ENCODE results near the gene KRT78. TPM values are rescaled to one million over a fixed set of nuclear protein-coding genes. Genes with fewer than 3 reads are reported as not detected.
A peak's percentile ranks its signal among the peaks of the same experiment; 100 is the strongest.

KRT78 gene
- polyA plus RNA-seq, 2 of the 4 experiments (the other 2 are of a cell fraction), result 0.09 to 0.12 TPM

DNA sequence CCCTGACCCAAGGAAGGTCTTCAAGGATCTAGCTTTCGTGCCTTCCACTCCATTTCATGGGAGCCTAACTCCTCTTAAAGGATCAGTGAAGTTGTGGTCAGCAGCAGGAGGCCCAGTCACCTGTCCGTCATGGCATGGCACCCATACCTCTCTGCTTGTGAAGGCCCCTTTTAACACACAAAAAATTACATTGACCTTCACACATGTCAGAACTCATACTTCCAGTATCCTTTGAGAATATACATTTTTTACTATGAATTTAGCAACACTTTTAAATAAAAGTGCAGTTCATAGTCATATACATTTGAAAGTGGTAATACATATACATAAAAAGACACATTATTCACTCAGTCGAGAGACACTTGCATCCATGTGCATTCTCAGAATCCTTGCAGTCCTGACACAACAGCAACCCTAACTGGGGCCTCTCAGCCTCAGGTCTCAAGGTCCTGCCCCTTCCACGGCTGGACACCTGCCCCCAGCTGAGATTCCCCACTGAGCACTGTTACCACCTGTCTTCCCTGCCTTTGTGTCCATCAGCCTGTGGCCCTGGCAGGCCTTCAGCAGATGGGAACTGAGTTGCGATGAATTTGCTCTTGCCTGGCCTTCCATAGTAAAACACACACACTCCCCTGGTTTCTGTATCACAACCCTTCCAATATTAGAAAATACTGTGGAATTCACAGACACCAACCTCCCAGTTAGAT lies 49.1 kb downstream of the KRT78 start:
- CTCF ChIA-PET, result interaction anchor here (0.7 to 2.5 kb wide), 2 partner anchors 66 to 86 kb away, joined by 3 to 9 read pairs; no protein-coding TSS in a partner anchor
- H3K4me3 ChIP-seq, result no peak overlapping the region
- H3K27ac ChIP-seq, result peak overlapping the region; percentile 88 to 89
- POLR2A ChIA-PET, result interaction anchor here (1.1 kb wide), 1 partner anchor 74 kb away, joined by 3 read pairs; no protein-coding TSS in a partner anchor
- H3K4me2 ChIP-seq, result peak overlapping the region; percentile 54
- WGBS (ENCODE audit: missing lambda C conversion rate), result 78% methylated on average over 5 of the region's 5 CpGs
- DNase-seq (ENCODE audit: low read depth in 1 of 2, low spot score in 1 of 2) (no peak), FAIRE-seq (no peak), ATAC-seq (no peak)
- no peak for TF ChIP-seq EHMT2 (IDR thresholded peaks at IDR 0.05; ENCODE audit: low read depth)
- no peak for TF ChIP-seq HES2 (IDR thresholded peaks at IDR 0.05)
- no peaks in the 10 kb centered on the region for H3K9me3 ChIP-seq
- peaks cover 70% of the 10 kb centered on the region for H3K4me1 ChIP-seq

DNA sequence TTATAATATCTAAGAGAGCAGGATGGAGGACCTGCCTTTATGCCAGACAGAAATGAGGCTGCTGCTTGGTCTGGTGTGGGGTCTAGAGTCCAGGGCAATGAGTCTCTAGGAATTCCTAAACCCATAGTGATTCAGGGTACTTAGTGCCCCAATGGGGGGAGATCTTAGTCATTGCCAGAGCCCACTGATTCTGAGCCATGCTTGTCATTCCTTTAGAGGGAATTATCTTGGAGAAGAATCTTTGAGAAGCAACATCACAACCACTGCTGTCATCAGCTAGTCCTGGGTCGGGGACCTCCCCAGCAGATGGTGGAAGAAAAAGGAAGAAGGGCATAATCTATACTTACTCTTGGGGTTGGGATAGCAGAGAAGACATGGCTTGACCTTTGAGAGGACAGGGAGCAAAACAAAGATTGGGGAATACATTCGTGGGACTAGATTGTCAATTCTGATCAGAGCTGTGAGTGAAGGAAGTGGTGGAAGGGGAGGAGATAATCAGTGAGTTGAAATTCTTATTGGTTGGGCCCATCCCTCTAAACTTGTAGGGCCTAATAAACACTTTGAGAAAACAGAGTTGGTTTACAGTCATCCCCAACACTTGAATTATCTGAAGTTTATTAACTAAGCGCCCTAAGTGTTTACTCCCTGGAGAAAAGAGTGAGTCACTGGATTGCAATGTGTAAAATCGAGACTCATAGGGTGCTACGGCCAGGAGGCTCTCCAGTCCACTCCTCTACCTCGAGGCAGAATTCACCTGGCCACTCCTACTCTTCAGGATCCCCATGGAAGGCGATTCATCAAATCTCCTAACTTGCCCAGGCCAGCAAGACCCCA lies 49.9 kb downstream of the KRT78 start:
- H3K4me1 ChIP-seq, result peaks cover 67% of the 10 kb centered on the region
- ChIA-PET CTCF (interaction anchor here (0.9 to 1.4 kb wide), 2 partner anchors 81 to 88 kb away, joined by 4 read pairs; no protein-coding TSS in a partner anchor), POLR2A (no interaction called here)
- no peaks in the 10 kb centered on the region for H3K9me3 ChIP-seq
- H3K4me2 ChIP-seq, result peak overlapping the region; percentile 54
- DNase-seq (ENCODE audit: low read depth in 1 of 2, low spot score in 1 of 2) (peak; percentile 40 to 75), ATAC-seq (peak; percentile 32 to 47; a peak in 3 of 6 replicates), FAIRE-seq (no peak)
- H3K4me3 ChIP-seq, result no peak overlapping the region
- peak overlapping the region; percentile 88 to 89 for H3K27ac ChIP-seq
- WGBS (ENCODE audit: missing lambda C conversion rate), result 10% methylated on average over 7 of the region's 7 CpGs
- TF ChIP-seq, protein P1, sequence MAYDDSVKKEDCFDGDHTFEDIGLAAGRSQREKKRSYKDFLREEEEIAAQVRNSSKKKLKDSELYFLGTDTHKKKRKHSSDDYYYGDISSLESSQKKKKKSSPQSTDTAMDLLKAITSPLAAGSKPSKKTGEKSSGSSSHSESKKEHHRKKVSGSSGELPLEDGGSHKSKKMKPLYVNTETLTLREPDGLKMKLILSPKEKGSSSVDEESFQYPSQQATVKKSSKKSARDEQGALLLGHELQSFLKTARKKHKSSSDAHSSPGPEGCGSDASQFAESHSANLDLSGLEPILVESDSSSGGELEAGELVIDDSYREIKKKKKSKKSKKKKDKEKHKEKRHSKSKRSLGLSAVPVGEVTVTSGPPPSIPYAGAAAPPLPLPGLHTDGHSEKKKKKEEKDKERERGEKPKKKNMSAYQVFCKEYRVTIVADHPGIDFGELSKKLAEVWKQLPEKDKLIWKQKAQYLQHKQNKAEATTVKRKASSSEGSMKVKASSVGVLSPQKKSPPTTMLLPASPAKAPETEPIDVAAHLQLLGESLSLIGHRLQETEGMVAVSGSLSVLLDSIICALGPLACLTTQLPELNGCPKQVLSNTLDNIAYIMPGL (CRISPR knock-in tag; IDR thresholded peaks at IDR 0.05; ENCODE audit: borderline replicate concordance), result no peak
- TF ChIP-seq HOXA7 (CRISPR knock-in tag; IDR thresholded peaks at IDR 0.05) (no peak), HOXB13 (CRISPR knock-in tag; IDR thresholded peaks at IDR 0.05; ENCODE audit: low read depth) (0 out of 2 replicates have a peak, but pooled peaks have one; percentile 33), RARB (CRISPR knock-in tag; IDR thresholded peaks at IDR 0.05) (no peak), RNF2 (IDR thresholded peaks at IDR 0.05; ENCODE audit: borderline replicate concordance, low read depth) (no peak), RAD21 (conservative IDR thresholded peaks at IDR 0.05 in 1 of 2, IDR thresholded peaks at IDR 0.05 in 1 of 2) (no peak), RFX5 (IDR thresholded peaks at IDR 0.05) (no peak), KDM1A (IDR thresholded peaks at IDR 0.05; ENCODE audit: low read depth) (no peak), JUNB (IDR thresholded peaks at IDR 0.05) (peak; percentile 46), CEBPB (IDR thresholded peaks at IDR 0.05) (no peak; a peak in 1 of 4 replicates), POLR2A (IDR thresholded peaks at IDR 0.05; ENCODE audit: low read length) (no peak), TP53 (CRISPR knock-in tag; IDR thresholded peaks at IDR 0.05) (no peak), MAX (IDR thresholded peaks at IDR 0.05) (peak; percentile 57), PHF8 (IDR thresholded peaks at IDR 0.05; ENCODE audit: borderline replicate concordance, low read depth) (no peak), ZNF302 (CRISPR knock-in tag; IDR thresholded peaks at IDR 0.05) (no peak), RCOR1 (IDR thresholded peaks at IDR 0.05; ENCODE audit: low read depth, low read length) (no peak), BHLHE40 (IDR thresholded peaks at IDR 0.05; ENCODE audit: low read depth, low read length) (no peak), ATOH8 (CRISPR knock-in tag; IDR thresholded peaks at IDR 0.05; ENCODE audit: low read depth) (no peak), TFCP2L1 (CRISPR knock-in tag; IDR thresholded peaks at IDR 0.05) (no peak), MAFK (IDR thresholded peaks at IDR 0.05; ENCODE audit: partially characterized antibody) (no peak), FOXS1 (CRISPR knock-in tag; IDR thresholded peaks at IDR 0.05) (no peak), EHMT2 (IDR thresholded peaks at IDR 0.05; ENCODE audit: low read depth) (no peak), SMC3 (IDR thresholded peaks at IDR 0.05) (no peak), EHF (CRISPR knock-in tag; IDR thresholded peaks at IDR 0.05) (no peak), CBX8 (IDR thresholded peaks at IDR 0.05) (no peak), CHD2 (IDR thresholded peaks at IDR 0.05; ENCODE audit: low read length, partially characterized antibody) (no peak)
- TF ChIP-seq, protein P2, sequence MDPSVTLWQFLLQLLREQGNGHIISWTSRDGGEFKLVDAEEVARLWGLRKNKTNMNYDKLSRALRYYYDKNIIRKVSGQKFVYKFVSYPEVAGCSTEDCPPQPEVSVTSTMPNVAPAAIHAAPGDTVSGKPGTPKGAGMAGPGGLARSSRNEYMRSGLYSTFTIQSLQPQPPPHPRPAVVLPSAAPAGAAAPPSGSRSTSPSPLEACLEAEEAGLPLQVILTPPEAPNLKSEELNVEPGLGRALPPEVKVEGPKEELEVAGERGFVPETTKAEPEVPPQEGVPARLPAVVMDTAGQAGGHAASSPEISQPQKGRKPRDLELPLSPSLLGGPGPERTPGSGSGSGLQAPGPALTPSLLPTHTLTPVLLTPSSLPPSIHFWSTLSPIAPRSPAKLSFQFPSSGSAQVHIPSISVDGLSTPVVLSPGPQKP (IDR thresholded peaks at IDR 0.05; ENCODE audit: low read depth, low read length), result no peak
- TF ChIP-seq, protein P3, sequence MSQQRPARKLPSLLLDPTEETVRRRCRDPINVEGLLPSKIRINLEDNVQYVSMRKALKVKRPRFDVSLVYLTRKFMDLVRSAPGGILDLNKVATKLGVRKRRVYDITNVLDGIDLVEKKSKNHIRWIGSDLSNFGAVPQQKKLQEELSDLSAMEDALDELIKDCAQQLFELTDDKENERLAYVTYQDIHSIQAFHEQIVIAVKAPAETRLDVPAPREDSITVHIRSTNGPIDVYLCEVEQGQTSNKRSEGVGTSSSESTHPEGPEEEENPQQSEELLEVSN (IDR thresholded peaks at IDR 0.05; ENCODE audit: borderline replicate concordance, low read depth), result no peak
- TF ChIP-seq, protein P4, sequence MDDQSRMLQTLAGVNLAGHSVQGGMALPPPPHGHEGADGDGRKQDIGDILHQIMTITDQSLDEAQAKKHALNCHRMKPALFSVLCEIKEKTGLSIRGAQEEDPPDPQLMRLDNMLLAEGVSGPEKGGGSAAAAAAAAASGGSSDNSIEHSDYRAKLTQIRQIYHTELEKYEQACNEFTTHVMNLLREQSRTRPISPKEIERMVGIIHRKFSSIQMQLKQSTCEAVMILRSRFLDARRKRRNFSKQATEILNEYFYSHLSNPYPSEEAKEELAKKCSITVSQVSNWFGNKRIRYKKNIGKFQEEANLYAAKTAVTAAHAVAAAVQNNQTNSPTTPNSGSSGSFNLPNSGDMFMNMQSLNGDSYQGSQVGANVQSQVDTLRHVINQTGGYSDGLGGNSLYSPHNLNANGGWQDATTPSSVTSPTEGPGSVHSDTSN (IDR thresholded peaks at IDR 0.05), result no peak

All from A549 (cell line).